ENCODE data around the gene C1orf216. TPM values are rescaled to one million over a fixed set of nuclear protein-coding genes. Genes with fewer than 3 reads are reported as not detected.
"Not testable (repeated sequence)": the region's sequence is repeated elsewhere in the genome, so short reads cannot be mapped to it uniquely, and the experiment has no call there.

The C1orf216 gene
- total and polyA plus RNA-seq, 2 experiments from 2014 or later, result 8.9 to 9.1 TPM

DNA sequence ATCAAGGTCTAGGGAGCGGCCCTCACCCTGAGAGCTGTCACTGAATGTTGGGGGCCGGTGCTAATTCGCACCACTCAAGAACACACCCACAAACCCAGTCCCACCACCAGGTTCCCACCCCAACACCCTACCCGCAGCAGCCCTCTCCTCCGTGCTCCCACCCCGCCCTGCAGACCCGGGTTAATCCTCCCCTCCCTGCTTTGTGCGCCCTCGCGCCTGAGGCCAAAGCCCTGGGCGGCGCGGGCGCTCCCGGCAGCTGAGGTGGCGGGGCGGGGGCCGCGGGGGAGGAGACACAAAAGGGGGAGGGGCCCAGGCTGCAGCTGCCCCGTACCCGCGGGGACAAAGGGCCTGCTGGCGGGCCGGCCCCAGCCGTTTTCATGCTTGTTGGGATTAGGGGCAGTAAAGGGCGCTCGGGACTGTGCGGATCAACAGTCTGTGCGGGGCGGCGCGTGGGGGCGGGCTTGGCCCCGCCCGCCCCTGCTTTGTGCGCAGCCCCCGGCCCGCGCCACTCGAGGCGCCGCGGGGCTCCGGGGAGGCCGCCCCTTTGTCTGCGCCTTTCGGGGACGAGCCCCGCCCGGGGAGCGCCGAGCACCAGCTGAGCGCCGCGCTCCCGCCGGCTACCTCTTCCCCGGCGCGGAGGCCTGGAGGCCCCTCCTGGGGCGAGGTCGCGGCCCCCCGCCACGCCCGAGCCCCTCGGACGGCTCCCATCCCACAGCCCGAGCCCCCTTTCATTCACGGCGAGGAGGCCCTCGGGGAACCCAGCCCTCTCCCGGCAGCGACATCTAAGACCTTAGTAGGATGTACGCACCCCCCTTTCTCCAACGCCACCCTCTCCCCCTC lies 10.9 kb downstream of the C1orf216 start:
- peak; percentile 75 for DNase-seq (ENCODE audit: low spot score)
- Histone ChIP-seq H3K4me3 (peak overlapping the region; percentile 71), H3K4me2 (peak overlapping the region; percentile 95), H3K27ac (no peak overlapping the region), H3K36me3 (replicated peaks; ENCODE audit: insufficient read depth, low read depth) (no peaks in the 10 kb centered on the region), H3K4me1 (ENCODE audit: insufficient read depth) (peaks cover 3% of the 10 kb centered on the region), H4K20me1 (ENCODE audit: insufficient read depth, poor library complexity, severe bottlenecking) (no peaks in the 10 kb centered on the region), H3K9me3 (ENCODE audit: low read depth) (no peaks in the 10 kb centered on the region), H3K9me2 (replicated peaks; ENCODE audit: insufficient read depth) (no peaks in the 10 kb centered on the region), H3K79me2 (no peaks in the 10 kb centered on the region), H3K27me3 (peaks cover 26% of the 10 kb centered on the region), H2AFZ (peak overlapping the region; percentile 67)
- 6% methylated on average over 7 of the region's 76 CpGs for WGBS (ENCODE audit: low lambda C conversion rate, missing lambda C conversion rate)
- peak; percentile 10 for TF ChIP-seq EZH2 (IDR thresholded peaks at IDR 0.05; ENCODE audit: borderline replicate concordance)
- no peak for TF ChIP-seq EZH2phosphoT487 (IDR thresholded peaks at IDR 0.05; ENCODE audit: low read depth, severe bottlenecking, unreplicated experiment)
- TF ChIP-seq, protein P1, sequence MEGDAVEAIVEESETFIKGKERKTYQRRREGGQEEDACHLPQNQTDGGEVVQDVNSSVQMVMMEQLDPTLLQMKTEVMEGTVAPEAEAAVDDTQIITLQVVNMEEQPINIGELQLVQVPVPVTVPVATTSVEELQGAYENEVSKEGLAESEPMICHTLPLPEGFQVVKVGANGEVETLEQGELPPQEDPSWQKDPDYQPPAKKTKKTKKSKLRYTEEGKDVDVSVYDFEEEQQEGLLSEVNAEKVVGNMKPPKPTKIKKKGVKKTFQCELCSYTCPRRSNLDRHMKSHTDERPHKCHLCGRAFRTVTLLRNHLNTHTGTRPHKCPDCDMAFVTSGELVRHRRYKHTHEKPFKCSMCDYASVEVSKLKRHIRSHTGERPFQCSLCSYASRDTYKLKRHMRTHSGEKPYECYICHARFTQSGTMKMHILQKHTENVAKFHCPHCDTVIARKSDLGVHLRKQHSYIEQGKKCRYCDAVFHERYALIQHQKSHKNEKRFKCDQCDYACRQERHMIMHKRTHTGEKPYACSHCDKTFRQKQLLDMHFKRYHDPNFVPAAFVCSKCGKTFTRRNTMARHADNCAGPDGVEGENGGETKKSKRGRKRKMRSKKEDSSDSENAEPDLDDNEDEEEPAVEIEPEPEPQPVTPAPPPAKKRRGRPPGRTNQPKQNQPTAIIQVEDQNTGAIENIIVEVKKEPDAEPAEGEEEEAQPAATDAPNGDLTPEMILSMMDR (IDR thresholded peaks at IDR 0.05; ENCODE audit: poor library complexity), result no peak

DNA sequence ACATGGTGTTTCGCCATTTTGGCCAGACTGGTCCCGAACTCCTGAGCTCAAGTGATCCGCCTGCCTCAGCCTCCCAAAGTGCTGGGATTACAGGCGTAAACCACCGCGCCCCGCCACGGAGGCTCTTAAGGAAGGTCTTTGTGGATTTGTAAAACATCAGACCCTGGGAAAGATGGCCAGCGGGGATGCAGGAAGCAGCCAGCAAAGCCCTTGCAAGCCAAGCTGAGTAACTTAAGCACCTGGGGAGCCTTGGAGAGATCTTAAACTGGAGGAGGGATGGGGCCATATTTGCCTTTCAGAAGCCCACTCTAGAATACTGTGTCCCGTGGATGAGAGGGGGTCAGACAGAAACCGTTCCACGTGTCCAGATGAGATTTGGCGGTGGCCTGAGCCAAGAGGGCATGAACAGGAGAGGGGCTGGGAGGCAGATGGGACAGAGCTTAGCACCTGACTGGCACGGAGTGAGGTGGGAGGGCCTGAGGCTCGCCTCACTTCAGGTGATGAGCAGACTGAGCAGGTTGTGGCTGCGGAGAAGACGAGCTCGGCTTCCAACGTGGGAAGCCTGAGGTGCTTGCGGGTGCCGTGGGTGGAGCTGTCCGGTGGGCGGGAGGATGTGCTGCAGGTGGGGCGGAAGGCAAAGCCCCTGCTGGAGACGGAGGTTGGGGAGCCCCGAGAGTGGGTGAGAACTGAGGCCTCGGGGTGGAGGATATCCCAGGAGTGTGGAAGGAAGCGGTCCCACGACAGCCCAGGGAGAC lies 11.7 kb downstream of the C1orf216 start:
- WGBS (ENCODE audit: low lambda C conversion rate, missing lambda C conversion rate), result 32% methylated on average over 29 of the region's 29 CpGs
- peak overlapping the region; percentile 71 for H3K4me3 ChIP-seq

DNA sequence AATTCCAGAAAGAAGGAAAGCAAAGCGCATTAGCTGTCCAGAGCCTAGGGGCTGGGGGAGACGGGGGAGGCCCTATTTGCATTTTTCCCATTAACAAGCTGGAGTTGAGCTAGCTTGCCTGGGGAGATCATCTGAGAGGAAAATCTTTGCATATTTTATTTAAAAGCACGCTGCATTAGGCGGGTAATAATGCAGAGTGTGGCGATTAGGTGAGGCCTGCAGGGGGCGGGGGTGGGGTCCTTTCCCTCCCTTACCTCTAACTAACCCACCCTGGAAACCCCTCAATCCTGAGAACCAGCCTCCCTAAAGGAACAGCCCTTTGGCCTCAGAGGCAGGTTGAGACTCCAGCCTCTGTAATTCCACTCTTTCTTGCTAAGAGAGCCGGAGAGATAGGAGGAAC lies 16.2 kb downstream of the C1orf216 start:
- H3K4me2 ChIP-seq, result no peak overlapping the region
- no peaks in the 10 kb centered on the region for H4K20me1 ChIP-seq (ENCODE audit: insufficient read depth, poor library complexity, severe bottlenecking)
- no peak for DNase-seq (ENCODE audit: low spot score)
- no peaks in the 10 kb centered on the region for H3K36me3 ChIP-seq (replicated peaks; ENCODE audit: insufficient read depth, low read depth)
- H2AFZ ChIP-seq, result no peak overlapping the region
- H3K4me1 ChIP-seq (ENCODE audit: insufficient read depth), result peaks cover 4% of the 10 kb centered on the region
- no peaks in the 10 kb centered on the region for H3K79me2 ChIP-seq
- no peak for TF ChIP-seq EZH2 (IDR thresholded peaks at IDR 0.05; ENCODE audit: borderline replicate concordance)
- TF ChIP-seq, protein P1 (IDR thresholded peaks at IDR 0.05; ENCODE audit: poor library complexity), result no peak
- no peak for TF ChIP-seq EZH2phosphoT487 (IDR thresholded peaks at IDR 0.05; ENCODE audit: low read depth, severe bottlenecking, unreplicated experiment)
- no peaks in the 10 kb centered on the region for H3K9me2 ChIP-seq (replicated peaks; ENCODE audit: insufficient read depth)
- WGBS (ENCODE audit: low lambda C conversion rate, missing lambda C conversion rate), result 14% methylated on average over 7 of the region's 7 CpGs
- H3K4me3 ChIP-seq, result no peak overlapping the region
- H3K27me3 ChIP-seq, result peaks cover 40% of the 10 kb centered on the region
- no peak overlapping the region for H3K27ac ChIP-seq
- no peaks in the 10 kb centered on the region for H3K9me3 ChIP-seq (ENCODE audit: low read depth)

More for the DNA sequence above, 11.7 kb downstream of the C1orf216 start:
- Histone ChIP-seq H3K9me3 (ENCODE audit: low read depth) (no peaks in the 10 kb centered on the region), H3K36me3 (replicated peaks; ENCODE audit: insufficient read depth, low read depth) (no peaks in the 10 kb centered on the region), H3K9me2 (replicated peaks; ENCODE audit: insufficient read depth) (no peaks in the 10 kb centered on the region), H3K4me1 (ENCODE audit: insufficient read depth) (peaks cover 3% of the 10 kb centered on the region), H3K27me3 (peaks cover 32% of the 10 kb centered on the region), H3K79me2 (no peaks in the 10 kb centered on the region), H2AFZ (peak overlapping the region; percentile 67), H3K27ac (no peak overlapping the region), H4K20me1 (ENCODE audit: insufficient read depth, poor library complexity, severe bottlenecking) (no peaks in the 10 kb centered on the region), H3K4me2 (peak overlapping the region; percentile 95)
- TF ChIP-seq EZH2phosphoT487 (IDR thresholded peaks at IDR 0.05; ENCODE audit: low read depth, severe bottlenecking, unreplicated experiment) (no peak), EZH2 (IDR thresholded peaks at IDR 0.05; ENCODE audit: borderline replicate concordance) (no peak)
- TF ChIP-seq, protein P1 (IDR thresholded peaks at IDR 0.05; ENCODE audit: poor library complexity), result no peak
- no peak for DNase-seq (ENCODE audit: low spot score)

DNA sequence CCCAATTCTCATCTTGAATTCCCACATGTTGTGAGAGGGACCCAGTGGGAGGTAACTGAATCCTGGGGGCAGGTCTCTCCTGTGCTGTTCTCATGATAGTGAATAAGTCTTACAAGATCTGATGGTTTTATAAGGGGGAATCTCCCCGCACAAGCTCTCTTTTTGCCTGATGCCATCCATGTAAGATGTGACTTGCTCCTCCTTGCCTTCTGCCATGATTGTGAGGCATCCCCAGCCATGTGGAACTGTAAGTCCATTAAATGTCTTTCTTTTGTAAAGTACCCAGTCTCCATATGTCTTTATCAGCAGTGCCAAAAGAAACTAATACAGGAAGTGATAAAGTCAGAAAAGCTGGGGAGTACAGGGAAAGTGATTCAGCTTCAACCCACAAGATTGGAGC lies 19.5 kb downstream of the C1orf216 start:
- not testable (repeated sequence) for H4K20me1 ChIP-seq (ENCODE audit: insufficient read depth, poor library complexity, severe bottlenecking); H3K4me3 ChIP-seq; H3K9me3 ChIP-seq (ENCODE audit: low read depth); H3K79me2 ChIP-seq; H3K9me2 ChIP-seq (replicated peaks; ENCODE audit: insufficient read depth); H3K36me3 ChIP-seq (replicated peaks; ENCODE audit: insufficient read depth, low read depth); H3K4me1 ChIP-seq (ENCODE audit: insufficient read depth); DNase-seq (ENCODE audit: low spot score); H3K27ac ChIP-seq
- WGBS (ENCODE audit: low lambda C conversion rate, missing lambda C conversion rate), result 85% methylated on average over 1 of the region's 1 CpG
- H3K4me2 ChIP-seq, result peak overlapping the region; percentile 68
- H2AFZ ChIP-seq, result peak overlapping the region; percentile 43
- H3K27me3 ChIP-seq, result peaks cover 30% of the 10 kb centered on the region

Measured in hepatocyte (in vitro differentiated cells).